ENCODE results near the gene PTPRG.

Gene PTPRG

DNA sequence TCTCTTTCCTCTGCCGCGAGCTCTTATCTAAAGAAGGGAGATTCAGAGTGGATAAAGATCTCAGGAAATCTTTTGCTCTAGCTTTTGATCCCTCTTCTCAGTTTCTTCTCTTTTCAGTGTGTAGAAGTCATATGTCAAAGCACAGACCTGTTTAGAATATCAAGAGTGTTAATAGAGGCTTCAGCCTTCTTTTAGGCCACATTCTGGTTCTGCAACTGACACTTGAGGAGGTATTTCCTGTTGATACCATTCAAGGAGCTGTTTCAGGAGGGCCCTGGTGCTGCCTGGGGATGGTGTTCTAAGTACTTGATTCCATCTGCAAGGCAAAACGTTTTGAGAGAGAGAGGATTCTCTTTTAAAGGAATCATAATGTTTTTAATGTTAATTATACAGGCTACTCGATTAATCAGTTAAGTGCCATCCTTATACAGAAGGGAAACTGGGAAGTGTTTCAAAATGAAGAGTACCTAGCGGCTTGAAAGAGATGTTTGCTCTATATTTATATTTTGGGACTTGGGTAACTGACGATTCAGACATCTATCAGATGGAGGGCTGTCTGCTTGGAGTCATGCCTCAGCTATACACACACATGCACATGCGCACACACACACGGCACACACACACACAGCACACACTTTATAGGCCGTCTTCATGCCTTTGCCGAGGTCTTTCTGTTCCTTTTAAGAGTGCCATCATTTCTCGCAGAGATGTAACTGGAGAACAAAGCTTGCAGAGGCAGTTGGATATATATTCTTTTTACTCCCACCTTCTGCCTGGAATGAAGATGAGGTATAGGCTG is 313.9 kb downstream of the PTPRG start:
- DNase-seq = no peak

DNA sequence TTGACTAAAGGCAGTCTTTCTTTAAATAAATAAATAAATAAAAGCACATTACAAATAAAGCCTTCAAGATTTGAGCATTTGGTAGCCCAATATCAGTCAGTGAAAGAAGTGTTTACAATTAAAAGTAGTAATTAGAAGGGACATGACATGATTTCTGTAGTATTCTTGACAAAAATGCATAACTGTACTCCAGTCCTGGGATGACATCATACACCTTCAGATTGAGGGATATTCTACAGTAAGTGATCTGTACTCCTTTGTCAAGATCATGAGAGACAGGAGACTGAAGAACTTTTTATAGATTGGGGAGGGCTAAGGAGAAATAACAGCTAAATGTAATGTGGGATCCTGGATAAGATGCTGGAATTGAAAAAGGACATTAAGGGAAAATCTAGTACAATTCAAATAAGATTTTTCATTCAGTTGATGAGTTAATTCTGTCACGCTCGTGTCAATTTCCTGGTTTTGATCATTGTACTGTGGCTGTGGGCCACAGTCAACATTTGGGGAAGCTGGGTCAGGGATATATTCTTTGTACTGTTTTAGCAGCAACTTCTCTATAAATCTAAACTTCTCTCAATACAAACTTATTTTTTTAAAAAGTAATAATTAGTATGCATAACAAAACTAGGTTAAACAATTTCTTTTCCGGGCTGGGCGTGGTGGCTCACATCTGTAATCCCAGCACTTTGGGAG is 314.8 kb downstream of the PTPRG start:
- no peak for DNase-seq

DNA sequence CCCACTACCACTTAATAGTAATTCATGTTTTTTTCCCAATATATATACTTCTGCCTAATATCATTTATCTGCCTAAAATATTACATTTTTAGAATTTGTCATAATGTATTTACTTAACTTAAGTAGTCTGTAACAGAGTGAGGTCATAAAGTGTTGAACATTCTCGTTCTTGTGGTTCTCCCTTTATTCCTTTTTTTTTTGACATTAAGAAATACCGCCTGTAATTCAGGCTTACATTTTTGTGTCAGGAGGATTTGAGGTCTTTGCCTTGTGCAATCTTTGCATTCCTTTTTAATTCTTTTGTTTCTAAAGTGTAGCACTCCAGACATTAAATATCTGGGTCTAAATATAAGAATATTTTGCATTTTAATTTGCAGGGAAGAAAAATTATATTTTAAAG is 315.4 kb downstream of the PTPRG start:
- DNase-seq = no peak

DNA sequence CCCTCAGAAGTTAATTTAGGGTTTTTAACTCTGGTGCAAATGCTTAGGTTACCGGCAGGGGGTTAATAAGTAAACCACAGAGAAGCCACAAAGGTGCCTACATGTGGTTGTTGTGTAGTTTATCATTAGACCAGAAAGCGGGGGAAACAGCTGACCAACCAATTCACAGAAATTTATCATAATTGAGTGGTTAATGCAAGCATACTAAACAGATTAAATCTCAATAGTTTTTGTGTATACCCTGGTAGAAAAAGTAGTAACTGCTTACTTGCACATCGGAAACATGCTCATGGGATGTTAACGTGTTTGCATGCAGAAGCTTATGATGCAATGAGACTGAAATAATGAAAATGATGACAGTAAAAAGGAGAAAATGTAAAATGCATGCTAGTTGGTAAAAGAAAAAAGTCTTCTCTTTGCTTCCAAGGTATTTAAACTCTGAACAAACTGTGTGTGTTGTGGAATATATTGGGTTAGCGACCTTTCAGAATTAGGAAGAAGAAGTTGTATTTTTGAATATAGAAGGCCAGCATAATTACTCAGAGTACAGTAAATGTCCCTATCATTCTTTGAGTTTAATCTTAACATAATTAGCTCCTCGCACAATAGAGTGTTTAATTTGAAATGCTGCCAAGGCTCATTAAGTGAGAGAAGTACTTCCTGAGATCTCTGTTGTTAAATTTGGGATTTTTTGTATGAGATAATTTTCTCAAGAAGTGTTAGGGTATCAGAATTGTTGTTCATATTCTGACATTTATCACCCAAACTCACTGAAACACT is 316.2 kb downstream of the PTPRG start:
- DNase-seq = peak; percentile 53

DNA sequence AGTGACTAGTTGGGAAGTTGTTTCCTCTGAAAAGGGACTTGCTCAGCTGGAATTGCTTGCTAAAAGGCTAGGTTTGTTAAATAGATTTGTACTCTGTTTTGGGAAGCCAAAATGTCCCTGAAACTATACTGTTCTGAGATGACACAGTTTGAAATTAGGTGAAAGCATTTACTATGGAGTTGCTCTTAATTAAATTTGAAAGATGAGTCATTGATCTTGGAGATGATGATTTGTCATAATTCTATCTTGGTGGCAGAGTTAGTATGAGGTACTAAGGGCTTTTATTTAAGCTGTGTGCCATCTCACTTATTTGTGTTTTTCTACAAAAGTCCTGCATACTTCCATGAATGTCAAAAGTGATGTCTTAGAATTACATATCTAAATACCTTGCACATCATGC is 320.9 kb downstream of the PTPRG start:
- no peak for DNase-seq

DNA sequence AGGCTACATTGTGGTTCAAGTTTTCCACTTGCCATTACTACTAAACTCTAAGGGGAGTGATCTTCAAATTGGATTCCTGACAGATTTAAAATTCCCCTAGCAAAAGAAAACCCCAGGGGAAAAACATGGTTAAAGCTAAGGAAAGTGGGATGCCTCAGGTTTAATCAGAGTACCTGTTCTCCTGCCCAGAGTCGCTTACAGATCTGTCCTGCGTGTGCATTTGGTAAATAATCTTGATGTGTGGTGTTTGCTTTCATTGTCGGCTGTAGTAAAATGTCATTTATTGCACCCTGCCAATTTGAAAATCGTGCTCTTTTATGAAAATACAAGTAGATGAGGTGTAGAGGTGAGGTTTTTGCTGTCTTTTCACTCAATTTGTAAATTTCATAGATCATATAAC is 323.4 kb downstream of the PTPRG start:
- no peak for DNase-seq

DNA sequence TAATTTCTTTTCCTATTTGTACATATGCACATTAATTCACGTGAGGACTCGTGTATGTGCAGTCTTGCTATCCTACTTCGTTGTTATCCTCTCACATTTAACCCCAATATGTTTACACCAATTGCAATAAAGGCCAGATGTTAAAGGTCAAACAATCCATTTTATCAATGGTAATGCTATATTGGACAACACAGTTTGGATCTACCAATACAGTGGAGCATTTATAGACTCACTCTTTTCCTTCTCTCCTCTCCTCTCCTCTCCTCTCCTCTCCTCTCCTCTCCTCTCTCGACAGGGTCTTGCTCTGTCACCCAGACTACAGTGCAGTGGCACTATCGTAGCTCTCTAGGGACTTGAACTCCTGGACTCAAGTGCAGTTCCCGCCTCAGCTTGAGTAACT is 324.0 kb downstream of the PTPRG start:
- no peak for DNase-seq

DNA sequence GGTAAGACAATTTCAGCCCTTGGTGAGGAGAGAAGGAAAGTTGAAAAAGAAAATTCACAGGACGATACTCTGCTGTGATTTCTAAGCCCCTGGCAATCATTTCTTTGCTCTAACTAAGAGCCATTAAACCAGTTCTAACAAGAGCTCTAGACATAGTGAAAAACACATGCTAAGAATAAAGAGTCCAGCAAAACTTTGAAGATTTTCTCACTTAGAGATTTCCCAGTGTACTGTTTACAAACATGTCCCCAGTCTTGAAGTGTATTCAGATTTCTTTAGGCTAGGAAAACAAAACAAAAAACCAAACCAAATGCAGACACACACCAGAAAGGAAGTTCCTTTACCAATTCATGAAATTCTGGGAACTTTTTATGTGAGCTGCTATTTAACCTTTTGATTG is 325.8 kb downstream of the PTPRG start:
- no peak for DNase-seq

DNA sequence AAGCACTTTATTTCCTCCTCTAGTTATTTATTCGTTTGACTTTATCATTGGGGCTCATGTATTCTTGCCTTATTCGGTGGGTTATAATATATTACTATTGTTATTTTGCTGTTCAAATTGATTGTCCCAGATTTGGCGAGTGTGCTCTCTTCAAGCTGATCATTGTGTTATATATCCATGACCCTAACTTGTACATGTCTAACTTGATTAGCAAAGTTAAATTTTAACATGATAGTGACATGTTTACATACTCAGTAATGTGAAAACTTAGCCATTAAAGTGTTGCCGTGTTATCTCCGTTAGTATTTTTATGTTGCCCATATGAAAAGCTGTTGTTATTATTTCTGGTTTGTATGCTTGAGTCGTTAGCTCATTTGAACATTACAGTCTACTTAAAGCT is 327.9 kb downstream of the PTPRG start:
- DNase-seq = no peak

DNA sequence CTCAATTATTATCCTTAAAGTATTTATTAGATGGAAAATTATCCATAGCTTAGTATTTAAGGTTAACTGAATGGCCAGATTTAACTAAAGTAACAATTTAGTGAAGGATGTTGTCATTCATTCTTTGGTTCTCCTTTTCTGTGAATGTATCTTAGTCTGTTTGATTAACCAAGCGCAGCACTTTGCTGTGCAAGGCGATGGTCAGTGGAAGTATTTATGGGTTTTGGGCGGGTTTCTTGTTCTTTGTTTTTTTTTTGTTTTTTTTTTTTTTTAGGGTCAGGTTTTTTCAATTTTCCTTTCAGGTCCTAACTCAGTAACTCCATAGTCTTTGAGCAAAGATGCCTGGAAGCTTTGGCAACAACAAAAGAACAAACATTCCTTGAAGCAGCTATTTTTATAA is 328.8 kb downstream of the PTPRG start:
- no peak for DNase-seq

DNA sequence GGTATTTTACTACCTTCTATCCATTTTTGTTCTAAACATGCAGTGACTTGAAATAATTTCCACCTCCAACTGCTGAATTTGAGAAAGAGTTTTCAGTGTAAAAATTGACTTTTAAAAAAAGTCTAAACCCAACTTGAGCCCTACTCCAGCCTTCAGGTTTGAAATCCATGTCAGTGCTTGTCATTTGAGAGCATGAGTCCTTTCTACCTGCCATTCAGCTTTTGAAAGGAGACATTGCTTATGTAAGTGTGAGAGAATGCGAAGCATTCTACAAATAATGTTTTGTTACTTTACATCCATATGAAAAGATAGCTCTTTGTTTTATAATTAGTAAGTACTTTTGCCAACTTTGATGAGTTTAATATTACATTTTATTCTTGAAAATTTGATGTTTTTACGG is 329.2 kb downstream of the PTPRG start:
- DNase-seq = no peak

DNA sequence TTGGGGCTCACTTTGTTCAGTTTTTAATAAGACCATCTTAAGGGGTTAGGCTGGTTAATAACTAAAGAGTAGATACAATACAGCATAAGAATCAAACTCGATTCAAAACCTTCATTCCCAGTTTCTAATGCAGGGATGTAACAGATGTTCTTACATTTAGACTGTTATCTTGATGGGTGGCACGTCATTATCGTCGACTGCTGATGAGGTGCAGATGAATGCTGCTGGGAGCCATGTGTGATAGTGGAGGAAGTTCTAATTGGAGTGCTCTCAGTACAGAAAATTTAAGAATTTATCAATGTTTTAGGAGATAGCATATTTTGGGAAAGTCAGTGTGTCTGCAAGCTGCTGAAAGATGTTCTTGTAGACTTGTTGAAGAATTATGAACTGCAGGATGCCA is 331.5 kb downstream of the PTPRG start:
- no peak for DNase-seq

DNA sequence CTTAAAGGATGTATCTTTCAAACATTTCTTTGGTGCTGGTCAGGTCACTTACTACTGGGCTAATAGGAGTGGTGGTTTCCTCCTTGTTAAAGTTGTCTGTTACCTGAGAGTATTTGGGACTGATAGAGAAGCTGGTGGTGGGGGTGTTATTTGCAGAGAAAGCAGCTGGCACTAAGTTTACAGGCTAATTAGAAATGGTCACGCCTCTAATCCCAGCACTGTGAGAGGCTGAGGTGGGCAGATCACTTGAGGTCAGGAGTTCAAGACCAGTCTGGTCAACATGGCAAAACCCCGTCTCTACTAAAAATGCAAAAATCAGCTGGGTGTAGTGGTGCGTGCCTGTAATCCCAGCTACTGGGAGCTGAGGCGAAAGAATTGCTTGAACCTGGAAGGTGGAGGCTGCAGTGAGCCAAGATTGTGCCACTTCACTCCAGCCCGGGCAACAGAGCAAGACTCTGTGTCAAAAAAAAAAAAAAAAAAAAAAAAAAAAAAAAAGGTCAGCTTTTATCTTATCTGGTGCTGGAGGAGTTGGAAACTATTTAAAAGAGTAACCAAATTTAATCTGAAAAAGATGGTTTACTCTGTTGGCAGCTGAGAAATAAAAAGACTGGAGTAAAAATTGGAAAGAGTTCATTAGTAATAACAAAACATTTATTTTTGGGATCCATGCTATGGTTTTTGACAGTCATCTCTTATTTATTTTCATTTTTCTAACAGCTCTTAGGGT is 332.6 kb downstream of the PTPRG start:
- no peak for DNase-seq

DNA sequence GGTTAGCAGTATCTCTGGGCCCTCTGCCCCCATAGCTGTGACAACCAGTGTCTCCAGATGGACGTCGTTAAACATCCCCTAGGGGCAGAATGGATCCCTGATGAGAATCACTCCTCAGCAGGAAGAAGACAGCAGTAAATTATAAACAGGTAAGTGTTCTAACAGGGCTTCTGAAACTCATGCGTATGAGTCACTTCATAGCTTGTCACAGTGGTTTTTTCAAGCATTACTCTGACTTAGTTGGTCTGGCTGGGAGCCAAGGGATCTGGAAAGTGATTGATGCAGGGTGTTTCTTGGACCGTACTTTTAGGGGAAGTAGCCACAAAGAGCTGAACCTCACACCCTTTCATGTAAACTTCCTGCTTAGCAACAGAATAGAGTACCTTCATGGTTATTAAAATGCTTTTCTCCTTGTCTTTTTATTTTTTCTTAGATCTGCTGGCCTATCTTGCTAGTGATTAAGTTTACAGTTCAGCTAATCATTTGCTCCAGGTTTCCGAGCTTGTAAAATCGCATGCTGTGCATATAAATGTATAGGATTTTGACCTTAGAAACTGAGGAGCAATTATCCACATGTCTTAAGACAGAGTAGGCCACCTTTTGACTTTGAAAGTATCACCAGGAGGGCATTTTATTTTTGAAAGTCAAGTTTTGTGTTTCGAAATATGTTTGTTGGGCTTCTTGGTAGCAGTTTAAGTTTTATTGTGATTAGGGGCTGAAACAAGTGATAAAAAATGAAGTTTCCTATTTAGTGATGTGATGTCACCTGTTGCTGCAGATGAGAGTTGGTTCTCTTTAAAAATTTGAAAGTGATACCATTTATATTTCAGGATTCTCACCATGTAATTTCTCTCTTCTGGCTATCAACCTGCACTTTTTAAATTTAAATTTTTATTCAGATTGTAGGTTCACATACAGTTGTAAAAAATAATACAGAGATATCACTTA is 333.9 kb downstream of the PTPRG start:
- peak; percentile 91 for DNase-seq

DNA sequence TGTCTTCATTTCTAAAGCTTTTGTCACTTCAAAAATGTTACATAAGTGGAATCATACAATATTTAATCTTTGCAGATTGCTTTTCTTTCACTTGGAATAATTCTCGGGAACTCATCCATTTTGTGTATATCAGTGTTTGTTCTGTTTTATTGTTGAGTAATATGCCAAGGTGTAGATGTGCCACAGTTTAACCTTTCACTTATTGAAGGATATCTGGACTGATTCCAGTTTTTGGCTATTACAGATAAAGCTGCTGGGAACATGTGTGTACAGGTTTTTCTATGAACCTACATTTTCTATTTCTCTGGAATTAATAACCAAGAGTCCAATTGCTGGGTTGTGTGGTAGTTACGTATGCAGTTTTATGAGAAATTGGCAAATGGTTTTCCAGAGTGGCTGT is 334.9 kb downstream of the PTPRG start:
- no peak for DNase-seq

DNA sequence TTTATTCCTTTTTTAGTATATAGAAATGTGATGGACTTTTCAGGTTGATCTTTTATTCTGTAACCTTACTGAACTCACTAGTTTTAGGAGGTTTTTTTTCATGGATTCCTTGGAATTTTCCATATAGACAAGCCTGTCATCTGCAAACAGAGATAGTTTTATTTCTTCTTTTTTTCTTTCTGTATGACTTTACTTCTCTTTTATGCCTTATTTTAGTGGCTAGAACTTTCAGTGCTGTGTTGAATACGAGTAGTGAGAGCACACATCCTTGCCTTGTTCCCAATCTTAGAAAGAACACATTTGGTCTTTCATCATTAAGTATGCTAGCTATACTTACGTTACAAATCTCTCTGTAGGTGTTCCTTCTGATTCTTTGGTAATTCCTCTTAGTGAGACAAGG is 336.5 kb downstream of the PTPRG start:
- no peak for DNase-seq

DNA sequence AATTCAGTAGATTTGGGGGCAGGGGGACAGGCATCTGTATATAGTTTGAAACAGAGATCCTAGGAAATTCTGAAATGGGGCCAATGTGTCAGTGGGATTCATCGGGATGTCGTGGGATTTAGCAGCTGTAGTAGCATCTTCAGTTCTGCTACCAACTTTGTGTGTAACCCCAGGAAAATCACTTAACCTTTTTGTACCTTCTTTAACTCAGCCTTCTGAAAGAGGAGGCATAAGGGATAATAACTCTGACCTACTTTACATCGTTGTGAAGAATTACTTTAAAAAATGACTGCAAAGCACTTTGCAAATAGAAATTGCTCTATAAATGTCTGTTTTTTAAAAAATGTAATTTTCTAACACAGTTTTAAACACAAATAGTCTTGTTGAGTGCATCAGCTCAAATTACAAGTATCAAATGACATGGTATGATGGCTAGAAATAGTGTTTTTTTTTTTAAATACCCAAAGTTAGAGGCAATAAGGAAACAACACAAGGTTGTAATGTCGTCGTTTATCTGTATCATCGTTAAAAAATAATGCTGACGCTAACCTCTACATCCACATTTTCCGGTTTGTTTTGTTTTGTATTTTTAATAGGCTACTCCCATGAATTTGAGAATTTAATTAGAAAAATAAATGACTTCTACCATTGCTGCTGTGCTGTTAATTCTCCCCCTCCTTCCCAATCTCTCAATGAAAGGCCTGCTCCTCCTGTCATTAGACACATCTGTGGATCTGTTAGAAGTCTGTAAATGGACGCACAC is 338.5 kb downstream of the PTPRG start:
- no peak for DNase-seq

DNA sequence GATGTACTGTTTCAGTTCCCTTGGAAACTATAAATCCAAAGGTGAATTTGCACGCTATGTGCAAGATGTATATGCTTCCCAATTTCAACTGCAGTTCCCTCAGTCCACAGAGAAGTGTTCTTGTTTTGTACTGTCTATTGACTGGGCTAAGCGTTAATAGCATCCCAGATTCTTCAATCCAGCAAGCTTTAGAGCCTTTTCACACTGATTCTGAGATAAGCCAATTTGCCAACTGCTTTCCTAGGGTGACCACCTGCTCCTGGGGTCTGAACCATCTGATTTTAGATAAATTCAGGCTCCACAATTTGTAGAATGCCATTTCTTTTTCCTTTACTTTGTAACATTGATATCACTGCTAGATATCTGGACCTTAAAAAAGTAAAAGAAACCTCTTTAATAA is 340.1 kb downstream of the PTPRG start:
- DNase-seq = no peak

DNA sequence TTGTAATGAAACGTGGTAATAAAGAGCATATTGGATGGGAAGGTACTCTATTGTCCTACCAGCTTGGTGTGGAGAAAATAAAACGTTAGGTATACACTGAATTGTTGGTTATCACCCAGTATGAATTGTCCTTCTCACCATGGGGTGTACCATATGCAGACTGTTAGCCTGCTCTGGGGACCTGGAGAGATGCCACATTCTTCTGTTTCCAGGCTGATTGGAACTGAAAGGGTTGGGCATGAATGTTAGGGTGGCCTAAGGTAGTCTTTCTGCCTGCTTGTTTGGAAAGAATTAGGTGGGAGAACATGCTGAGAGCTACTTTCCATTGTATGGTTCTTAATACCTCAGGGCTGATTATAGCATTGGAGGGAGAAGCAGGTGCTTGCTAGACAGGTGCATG is 340.6 kb downstream of the PTPRG start:
- DNase-seq = no peak

DNA sequence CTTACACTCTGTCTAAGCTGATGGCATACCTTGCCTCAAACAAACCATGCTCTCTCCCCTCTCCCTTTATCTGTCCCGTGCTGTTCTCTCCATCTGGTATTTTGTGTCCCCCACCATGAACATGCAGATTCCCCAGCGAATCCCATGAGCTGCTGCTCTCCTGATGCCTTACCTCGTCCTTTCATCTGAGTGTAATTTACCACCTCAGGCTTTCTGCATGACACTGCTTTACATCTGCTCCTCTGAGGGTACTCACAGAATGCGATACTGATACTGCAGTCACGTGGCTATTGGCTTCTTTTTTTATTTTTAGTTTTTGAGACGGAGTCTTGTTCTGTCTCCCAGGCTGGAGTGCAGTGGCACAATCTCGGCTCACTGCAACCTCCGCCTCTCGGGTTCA is 341.7 kb downstream of the PTPRG start:
- no peak for DNase-seq

DNA sequence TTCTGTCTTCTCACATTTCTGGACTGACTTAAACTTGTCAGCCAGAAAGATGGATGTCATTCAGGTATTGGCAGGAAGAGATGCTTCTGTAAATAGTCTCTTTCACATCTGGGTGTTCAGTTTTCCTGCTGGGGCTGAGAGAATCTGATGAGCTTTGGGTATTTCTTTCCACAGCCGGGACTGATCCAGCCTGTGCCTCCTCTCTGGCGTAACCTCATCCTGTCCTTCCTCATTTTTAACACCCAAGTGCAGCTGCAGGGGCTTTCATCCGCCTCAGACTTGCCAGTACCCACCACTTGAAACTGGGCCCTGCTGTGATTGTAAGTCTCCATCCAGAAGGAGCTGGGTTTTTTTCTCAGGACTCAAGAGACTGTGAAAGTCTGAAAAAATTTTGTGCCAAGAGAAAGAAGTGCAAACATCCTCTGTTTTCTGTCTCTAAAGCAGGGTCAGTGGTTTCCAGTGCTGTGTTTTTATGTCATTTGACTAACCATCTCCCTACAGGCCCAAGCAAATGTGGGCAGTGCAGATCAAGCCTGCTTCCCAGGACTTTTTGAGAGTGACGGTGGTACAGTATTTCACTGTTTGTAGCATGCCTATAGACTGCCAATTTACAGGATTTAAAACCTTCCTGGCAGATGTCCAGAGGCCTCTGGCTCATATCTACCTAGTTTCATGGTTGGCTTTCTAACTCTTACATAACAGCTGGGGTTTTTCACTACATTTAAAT is 342.7 kb downstream of the PTPRG start:
- DNase-seq = no peak
